Vagina (tissue), 2 donors: Measurements from ENCODE around the gene SIGLEC10.

Experiments used
- POLR2AphosphoS5 ChIP-seq, 2 donors: sonication (generic); formaldehyde crosslinking; IDR thresholded peaks; one replicate each; pipeline ENCODE4 v1.9.0; 2017; ENCODE audit warnings: antibody characterized with exemption in 2 of 2, mild to moderate bottlenecking in 2 of 2, low read depth in 1 of 2; ENCODE audit not compliant: insufficient read depth in 1 of 2
- TF ChIP-seq, protein P1 (sequence below), 3 experiments: fragments of 450-650 bp in 2 of 3; fragments of 200-600 bp in 1 of 3; sonication (generic) in 1 of 3; IDR thresholded peaks; one replicate each; pipeline ENCODE4 v1.5.1; 2017 to 2019; ENCODE audit warnings: antibody characterized with exemption in 3 of 3, mild to moderate bottlenecking in 2 of 3, moderate library complexity in 2 of 3

DNA sequence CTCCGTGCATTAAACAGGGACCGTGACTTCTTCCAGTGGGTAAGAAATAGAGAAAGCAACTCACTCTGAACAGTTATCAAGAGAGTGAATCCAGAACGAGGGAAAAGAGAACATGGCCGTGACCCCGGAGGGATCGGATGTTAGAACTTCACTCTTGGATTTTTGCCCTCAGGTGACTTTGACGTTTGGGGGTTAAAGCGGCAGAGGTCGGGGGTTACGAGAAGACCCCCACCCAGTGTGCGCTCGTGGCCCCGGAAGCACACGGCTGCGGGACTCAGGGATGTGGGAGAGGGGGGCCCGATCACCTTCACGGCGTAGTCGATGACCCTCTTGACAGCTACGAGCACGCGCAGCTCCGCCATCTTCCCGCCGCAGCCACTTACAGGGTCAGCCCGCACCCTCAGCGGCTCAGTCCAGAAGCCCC is 51.5 kb downstream of the SIGLEC10 start, which contains the start of gene ETFB:
- TF ChIP-seq, protein P1, sequence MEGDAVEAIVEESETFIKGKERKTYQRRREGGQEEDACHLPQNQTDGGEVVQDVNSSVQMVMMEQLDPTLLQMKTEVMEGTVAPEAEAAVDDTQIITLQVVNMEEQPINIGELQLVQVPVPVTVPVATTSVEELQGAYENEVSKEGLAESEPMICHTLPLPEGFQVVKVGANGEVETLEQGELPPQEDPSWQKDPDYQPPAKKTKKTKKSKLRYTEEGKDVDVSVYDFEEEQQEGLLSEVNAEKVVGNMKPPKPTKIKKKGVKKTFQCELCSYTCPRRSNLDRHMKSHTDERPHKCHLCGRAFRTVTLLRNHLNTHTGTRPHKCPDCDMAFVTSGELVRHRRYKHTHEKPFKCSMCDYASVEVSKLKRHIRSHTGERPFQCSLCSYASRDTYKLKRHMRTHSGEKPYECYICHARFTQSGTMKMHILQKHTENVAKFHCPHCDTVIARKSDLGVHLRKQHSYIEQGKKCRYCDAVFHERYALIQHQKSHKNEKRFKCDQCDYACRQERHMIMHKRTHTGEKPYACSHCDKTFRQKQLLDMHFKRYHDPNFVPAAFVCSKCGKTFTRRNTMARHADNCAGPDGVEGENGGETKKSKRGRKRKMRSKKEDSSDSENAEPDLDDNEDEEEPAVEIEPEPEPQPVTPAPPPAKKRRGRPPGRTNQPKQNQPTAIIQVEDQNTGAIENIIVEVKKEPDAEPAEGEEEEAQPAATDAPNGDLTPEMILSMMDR (IDR thresholded peaks at IDR 0.05) = no peak
- TF ChIP-seq POLR2AphosphoS5 (IDR thresholded peaks at IDR 0.05; ENCODE audit: insufficient read depth in 1 of 2, low read depth in 1 of 2) = no peak
